SU-DHL-6 (cell line): ENCODE results near the gene DPY19L1.
"Not testable (repeated sequence)": the region's sequence is repeated elsewhere in the genome, so short reads cannot be mapped to it uniquely, and the experiment has no call there.

Experiments
- H2AFZ ChIP-seq: fragments of 200-600 bp; sonication (generic); 2 replicates; pipeline ENCODE4 v1.6.1; 2014; ENCODE audit warnings: low read depth, mild to moderate bottlenecking, moderate library complexity, mixed read lengths, antibody characterized with exemption, low read length; ENCODE audit not compliant: severe bottlenecking
- H3F3A ChIP-seq: fragments of 200-600 bp; shearing (Covaris generic); 2 replicates; pipeline ENCODE4 v1.6.0; 2016; ENCODE audit warnings: antibody characterized with exemption, mild to moderate bottlenecking; ENCODE audit not compliant: insufficient read depth
- H3K27ac ChIP-seq: fragments of 200-600 bp; sonication (generic); 2 replicates; pipeline ENCODE4 v1.5.1; 2016; ENCODE audit warnings: low read depth, mild to moderate bottlenecking, low read length, moderate library complexity, mixed read lengths
- H3K27me3 ChIP-seq: fragments of 200-600 bp; sonication (generic), shearing (Covaris generic); 2 replicates; pipeline ENCODE4 v1.6.0; 2014; ENCODE audit warnings: mild to moderate bottlenecking, low read length
- H3K36me3 ChIP-seq: fragments of 200-600 bp; sonication (generic); 2 replicates; pipeline ENCODE4 v1.6.1; 2014; ENCODE audit warnings: mild to moderate bottlenecking, low read length, mixed read lengths
- H3K4me2 ChIP-seq: fragments of 300-600, 200-600 bp; shearing (Covaris generic), sonication (generic); 2 replicates; pipeline ENCODE4 v1.6.0; 2014; ENCODE audit warnings: low read length, low read depth, mild to moderate bottlenecking; ENCODE audit not compliant: poor library complexity, severe bottlenecking
- H3K4me3 ChIP-seq: fragments of 200-600 bp; sonication (generic); 2 replicates; pipeline ENCODE4 v1.5.1; 2014; ENCODE audit warnings: antibody characterized with exemption, low read length, mild to moderate bottlenecking, mixed read lengths; ENCODE audit not compliant: insufficient read depth, poor library complexity, severe bottlenecking
- H3K79me2 ChIP-seq: fragments of 200-600 bp; sonication (generic); 2 replicates; pipeline ENCODE4 v1.6.1; 2014; ENCODE audit warnings: mild to moderate bottlenecking, low read length, moderate library complexity; ENCODE audit not compliant: insufficient read depth
- H3K9ac ChIP-seq: fragments of 200-600 bp; sonication (generic); 2 replicates; pipeline ENCODE4 v1.7.0; 2014; ENCODE audit warnings: mild to moderate bottlenecking, low read length
- H3K9me2 ChIP-seq: fragments of 200-600 bp; sonication (generic); replicated peaks from 2 replicates; pipeline ENCODE4 v1.6.1; 2014; ENCODE audit warnings: low read length; ENCODE audit not compliant: insufficient read depth
- H3K9me3 ChIP-seq: fragments of 200-600 bp; sonication (generic); 2 replicates; pipeline ENCODE4 v1.6.1; 2014; ENCODE audit warnings: low read length, mixed read lengths; ENCODE audit not compliant: insufficient read depth
- H4K20me1 ChIP-seq: fragments of 200-600 bp; sonication (generic); 2 replicates; pipeline ENCODE4 v1.6.1; 2014; ENCODE audit warnings: low read depth, mild to moderate bottlenecking, antibody characterized with exemption, low read length, moderate library complexity, mixed read lengths
- CTCF ChIP-seq: fragments of 200-600 bp; sonication (generic); IDR thresholded peaks from one replicate; pipeline ENCODE4 v1.5.1; 2017; ENCODE audit warnings: antibody characterized with exemption, mild to moderate bottlenecking, low read length, moderate library complexity; ENCODE audit not compliant: insufficient read depth, poor library complexity, severe bottlenecking
- EZH2phosphoT487 ChIP-seq: fragments of 200-600 bp; sonication (generic), shearing (Covaris generic); conservative IDR thresholded peaks from 2 replicates; pipeline ENCODE4 v1.6.1; 2018; ENCODE audit warnings: mild to moderate bottlenecking, antibody characterized with exemption, low read length, moderate library complexity, mixed read lengths

DPY19L1 gene

GRCh38 chr7:35004531-35005095 is 32.7 kb downstream of the DPY19L1 start:
- H3K27ac ChIP-seq = no peak overlapping the region
- H4K20me1 ChIP-seq = no peaks in the 10 kb centered on the region
- H3K79me2 ChIP-seq = no peaks in the 10 kb centered on the region
- no peak overlapping the region for H3K9ac ChIP-seq
- no peak overlapping the region for H3K4me3 ChIP-seq
- no peaks in the 10 kb centered on the region for H3K9me2 ChIP-seq
- no peaks in the 10 kb centered on the region for H3K27me3 ChIP-seq
- H2AFZ ChIP-seq = no peak overlapping the region
- no peaks in the 10 kb centered on the region for H3K36me3 ChIP-seq
- no peaks in the 10 kb centered on the region for H3K9me3 ChIP-seq
- TF ChIP-seq CTCF (no peak), EZH2phosphoT487 (no peak)
- H3K4me2 ChIP-seq = no peak overlapping the region
- H3F3A ChIP-seq = no peaks in the 10 kb centered on the region

GRCh38 chr7:35003679-35004303 is 33.5 kb downstream of the DPY19L1 start:
- no peak overlapping the region for H2AFZ ChIP-seq
- no peak overlapping the region for H3K9ac ChIP-seq
- no peaks in the 10 kb centered on the region for H3K79me2 ChIP-seq
- no peak overlapping the region for H3K4me3 ChIP-seq
- H3K27ac ChIP-seq = no peak overlapping the region
- TF ChIP-seq CTCF (no peak), EZH2phosphoT487 (no peak)
- H3K9me3 ChIP-seq = no peaks in the 10 kb centered on the region
- H3K4me2 ChIP-seq = no peak overlapping the region
- H3K36me3 ChIP-seq = no peaks in the 10 kb centered on the region
- no peaks in the 10 kb centered on the region for H3F3A ChIP-seq
- no peaks in the 10 kb centered on the region for H3K27me3 ChIP-seq
- H4K20me1 ChIP-seq = no peaks in the 10 kb centered on the region
- no peaks in the 10 kb centered on the region for H3K9me2 ChIP-seq

- H3F3A ChIP-seq, H3K9ac ChIP-seq, H3K9me2 ChIP-seq, H3K4me2 ChIP-seq, H3K27ac ChIP-seq, H3K4me3 ChIP-seq, H3K36me3 ChIP-seq, H3K27me3 ChIP-seq, H3K79me2 ChIP-seq, H4K20me1 ChIP-seq, H2AFZ ChIP-seq, H3K9me3 ChIP-seq: not testable (repeated sequence)
These were observed 34.1 kb downstream of the DPY19L1 start for GRCh38 chr7:35003177-35003650.

GRCh38 chr7:34998335-34998734 is 39.0 kb downstream of the DPY19L1 start:
- H2AFZ ChIP-seq, H3F3A ChIP-seq, H3K9ac ChIP-seq, H4K20me1 ChIP-seq, H3K9me3 ChIP-seq, H3K4me2 ChIP-seq, H3K36me3 ChIP-seq, H3K4me3 ChIP-seq, H3K27me3 ChIP-seq, H3K9me2 ChIP-seq, H3K27ac ChIP-seq, H3K79me2 ChIP-seq: not testable (repeated sequence)

- H4K20me1 ChIP-seq, H3K36me3 ChIP-seq, H3K4me3 ChIP-seq, H2AFZ ChIP-seq, H3K9ac ChIP-seq, H3K27me3 ChIP-seq, H3F3A ChIP-seq, H3K9me2 ChIP-seq, H3K79me2 ChIP-seq, H3K27ac ChIP-seq, H3K4me2 ChIP-seq, H3K9me3 ChIP-seq: not testable (repeated sequence)
These were observed 40.7 kb downstream of the DPY19L1 start for GRCh38 chr7:34996423-34997090.
